ENCODE measurements around the gene PRIMA1. TPM values are rescaled to one million over a fixed set of nuclear protein-coding genes. Genes with fewer than 3 reads are reported as not detected.
A peak's percentile ranks its signal among the peaks of the same experiment; 100 is the strongest.

PRIMA1 gene
- total RNA-seq, 4 donors from 2014 or later, result 0.33 to 0.88 (median 0.64) TPM

GRCh38 chr14:93713726-93714405, 74.4 kb downstream of the PRIMA1 start:
- Histone ChIP-seq H3K4me1 (peaks cover 33 to 37% of the 10 kb centered on the region in 2 donors), H3K36me3 (no peaks in the 10 kb centered on the region), H3K9me3 (no peaks in the 10 kb centered on the region), H3K4me3 (replicated peaks in 1 of 3) (no peak overlapping the region), H3K27me3 (no peaks in the 10 kb centered on the region), H3K27ac (peak overlapping the region; percentile 51 to 81 (median 80))
- TF ChIP-seq CTCF (IDR thresholded peaks at IDR 0.05) (no peak), POLR2A (IDR thresholded peaks at IDR 0.05) (no peak)
- intact Hi-C loops (cut with DNase I), result no loop called here
- no peak for DNase-seq
- 86 to 90% methylated on average over 12 to 13 of the region's 13 CpGs for WGBS, 2 donors

DNA sequence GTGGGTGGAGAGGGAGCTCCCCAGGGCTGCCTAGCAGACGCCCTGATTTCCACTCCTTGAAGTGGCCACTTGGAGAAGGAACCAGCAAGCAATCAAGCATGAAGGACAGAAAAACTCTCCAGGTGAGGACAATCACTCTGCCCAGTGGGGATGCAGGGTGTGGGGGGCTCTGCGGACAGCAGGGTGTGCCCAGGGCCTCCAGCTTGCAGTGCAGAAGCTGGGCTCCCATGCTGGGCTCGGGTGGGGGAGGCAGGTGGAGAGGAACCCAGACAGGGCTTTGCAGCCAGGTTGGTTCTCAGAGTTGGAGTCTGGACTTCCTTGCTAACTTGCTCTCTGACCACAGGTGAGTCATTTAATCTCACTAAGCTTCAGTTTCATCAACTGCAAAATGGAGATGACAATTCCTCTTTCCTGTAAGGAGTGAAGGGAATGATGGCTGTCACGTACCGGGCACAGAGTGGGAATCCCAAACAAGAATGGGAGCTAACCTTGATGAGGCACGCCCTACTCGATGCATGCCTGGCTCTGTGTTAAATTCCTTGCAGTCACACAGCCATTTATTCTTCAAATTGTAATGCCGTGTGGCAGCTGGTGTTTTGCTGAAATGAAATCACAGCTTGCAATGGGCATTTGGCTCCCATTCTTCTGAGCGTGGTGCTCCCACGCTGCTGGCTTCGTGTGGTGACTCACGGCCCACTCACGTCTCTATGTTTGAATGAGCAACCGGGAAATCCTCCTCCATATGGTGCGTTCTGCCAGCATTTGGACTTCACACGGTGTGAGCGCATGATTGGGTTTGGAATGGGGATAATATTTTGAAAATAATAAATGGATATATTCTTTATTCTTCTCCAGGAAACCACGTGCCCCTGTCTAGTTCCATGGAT, 75.2 kb downstream of the PRIMA1 start:
- TF ChIP-seq CTCF (IDR thresholded peaks at IDR 0.05) (no peak), POLR2A (IDR thresholded peaks at IDR 0.05) (no peak)
- H3K4me1 ChIP-seq, result peaks cover 34 to 42% of the 10 kb centered on the region in 2 donors
- H3K27ac ChIP-seq, result peak overlapping the region; percentile 62 to 81 (median 80)
- intact Hi-C loops (cut with DNase I), result no loop called here
- H3K27me3 ChIP-seq, result no peaks in the 10 kb centered on the region
- DNase-seq, result peak; percentile 79
- no peak overlapping the region for H3K4me3 ChIP-seq (replicated peaks in 1 of 3)
- WGBS, 2 donors, result 35 to 37% methylated on average over 16 to 18 of the region's 18 CpGs
- H3K36me3 ChIP-seq, result no peaks in the 10 kb centered on the region
- no peaks in the 10 kb centered on the region for H3K9me3 ChIP-seq

DNA sequence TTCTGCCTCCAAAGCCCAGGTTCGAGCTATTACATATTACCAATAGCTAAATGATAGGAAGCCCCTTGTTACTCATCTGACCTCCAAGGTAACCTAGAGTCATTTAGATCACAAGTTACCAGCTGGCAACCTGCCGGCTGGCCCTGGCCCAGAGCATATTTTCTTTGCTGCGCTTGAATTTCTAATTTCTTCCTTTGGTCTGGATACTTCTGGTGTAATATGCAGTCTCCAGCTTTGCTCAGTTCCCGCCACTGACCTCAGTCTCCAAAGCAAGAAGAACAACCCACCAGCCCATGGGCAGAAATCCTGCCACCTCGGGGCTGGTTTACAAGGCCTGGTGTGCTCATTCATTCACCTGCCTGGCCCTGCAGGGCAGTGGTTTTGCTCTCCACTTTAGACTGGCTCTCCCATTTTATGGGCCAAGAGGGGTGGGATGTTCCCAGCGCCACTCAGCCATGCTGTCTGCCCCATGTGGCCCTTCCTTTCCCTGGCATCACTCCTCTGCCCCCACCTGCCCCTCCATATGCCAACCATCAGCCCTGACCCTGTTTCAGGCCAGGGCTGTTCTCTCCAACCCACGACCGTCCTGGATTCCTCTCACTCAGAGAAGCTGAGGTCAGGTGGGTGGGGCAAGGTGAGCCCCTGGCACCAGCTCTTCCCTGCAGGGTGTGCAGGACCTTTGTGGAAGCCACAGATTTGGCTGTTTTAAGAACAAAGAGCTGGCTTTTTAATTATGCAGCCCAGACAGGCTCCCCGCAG, 76.0 kb downstream of the PRIMA1 start:
- H3K27me3 ChIP-seq, result no peaks in the 10 kb centered on the region
- H3K4me1 ChIP-seq, result peaks cover 42 to 50% of the 10 kb centered on the region in 2 donors
- H3K9me3 ChIP-seq, result no peaks in the 10 kb centered on the region
- peak overlapping the region; percentile 62 to 81 (median 80) for H3K27ac ChIP-seq
- H3K36me3 ChIP-seq, result no peaks in the 10 kb centered on the region
- DNase-seq, result peak; percentile 75 to 84
- intact Hi-C loops (cut with DNase I), result no loop called here
- TF ChIP-seq POLR2A (IDR thresholded peaks at IDR 0.05) (no peak), CTCF (IDR thresholded peaks at IDR 0.05) (peak in 1 of 6 experiments; percentile 8)
- 29 to 39% methylated on average over 9 of the region's 9 CpGs for WGBS, 2 donors
- no peak overlapping the region for H3K4me3 ChIP-seq (replicated peaks in 1 of 3)

- H3K4me1 ChIP-seq, result peaks cover 46 to 61% of the 10 kb centered on the region in 2 donors
- H3K9me3 ChIP-seq, result no peaks in the 10 kb centered on the region
- no peak for TF ChIP-seq POLR2A (IDR thresholded peaks at IDR 0.05)
- no peak for TF ChIP-seq CTCF (IDR thresholded peaks at IDR 0.05)
- H3K36me3 ChIP-seq, result no peaks in the 10 kb centered on the region
- intact Hi-C loops (cut with DNase I), result no loop called here
- H3K27me3 ChIP-seq, result no peaks in the 10 kb centered on the region
- DNase-seq, result no peak
- H3K27ac ChIP-seq, result no peak overlapping the region
- 92 to 93% methylated on average over 4 of the region's 4 CpGs for WGBS, 2 donors
- H3K4me3 ChIP-seq (replicated peaks in 1 of 3), result no peak overlapping the region
These were observed 79.0 kb downstream of the PRIMA1 start for GRCh38 chr14:93709249-93709648.

All from thyroid gland (tissue), 4 donors.